Stimulated activated CD4-positive, alpha-beta T cell treated with anti-CD3 and anti-CD28 coated beads, TNF-alpha, amount 100 ng/mL, for 24 hours (primary cell): ENCODE measurements around the gene SCN1B.
"Not testable (repeated sequence)": the region's sequence is repeated elsewhere in the genome, so short reads cannot be mapped to it uniquely, and the experiment has no call there.

Experiments used
- DNase-seq, 3 experiments: peaks; one replicate each; pipeline ENCODE4 v3.0.0-alpha.2; 2020; ENCODE audit warnings: low read depth in 3 of 3

The SCN1B gene

DNA sequence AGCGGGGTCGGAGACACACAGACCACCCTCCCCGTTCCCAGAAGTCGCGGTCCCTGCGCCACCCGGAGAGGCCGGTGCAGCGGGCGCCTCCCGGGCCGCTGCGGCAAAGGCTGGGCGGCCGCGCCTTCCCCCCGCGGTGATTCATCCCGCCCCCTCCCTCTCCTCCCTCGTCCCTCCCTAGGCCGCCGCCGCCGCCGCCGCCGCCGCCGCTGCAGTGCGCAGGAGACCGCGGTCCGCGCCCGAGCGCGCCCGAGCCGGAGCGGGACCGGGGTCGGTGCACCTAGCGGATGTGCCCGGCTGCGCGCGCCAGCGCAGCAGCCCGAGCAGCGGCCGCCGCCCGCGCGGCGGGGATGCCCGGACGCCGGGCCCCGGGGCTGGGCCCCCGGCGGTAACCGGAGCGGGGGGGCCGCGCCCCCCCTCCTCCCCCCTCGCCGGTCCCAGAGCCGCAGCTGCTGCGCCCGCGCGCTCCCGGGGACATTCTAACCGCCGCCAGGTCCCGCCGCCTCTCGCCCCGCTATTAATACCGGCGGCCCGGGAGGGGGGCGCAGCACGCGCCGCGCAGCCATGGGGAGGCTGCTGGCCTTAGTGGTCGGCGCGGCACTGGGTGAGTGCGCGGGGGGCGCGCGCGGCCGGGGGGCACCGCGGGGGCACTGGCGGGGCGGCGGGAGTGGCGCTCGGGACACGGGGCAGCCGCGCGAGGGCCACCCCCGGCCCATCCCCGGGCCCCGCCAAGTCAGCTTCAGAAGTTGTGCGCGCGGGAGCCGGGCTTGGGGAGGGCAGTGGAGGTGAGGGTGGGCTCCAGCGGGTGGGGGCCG, at the start of gene SCN1B:
TSS of gene SCN1B (plus strand) at position 214 of the 815 bp plus-strand sequence. CDS start at position 565, 351 bp downstream.
- peak; percentile 32 to 70 (median 41) for DNase-seq

DNA sequence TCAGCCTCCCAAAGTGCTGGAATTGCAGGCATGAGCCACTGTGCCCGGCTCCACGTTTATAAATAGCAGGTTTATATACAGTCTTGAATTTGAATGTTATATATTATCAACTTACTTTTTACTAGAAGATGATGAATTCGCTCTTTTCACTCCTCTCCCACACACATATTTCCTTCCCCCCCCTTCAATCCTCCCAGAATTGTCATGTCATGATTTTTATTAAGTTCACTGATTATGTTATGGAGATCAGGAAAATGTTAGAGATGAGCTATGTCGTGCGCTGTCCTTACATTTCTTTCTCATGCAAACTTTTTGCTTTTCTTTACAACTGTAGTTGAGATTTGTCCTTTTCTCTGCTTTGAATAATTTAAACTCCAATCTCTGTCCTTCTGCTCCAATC, 48.0 kb upstream of the SCN1B start:
- no peak for DNase-seq

DNA sequence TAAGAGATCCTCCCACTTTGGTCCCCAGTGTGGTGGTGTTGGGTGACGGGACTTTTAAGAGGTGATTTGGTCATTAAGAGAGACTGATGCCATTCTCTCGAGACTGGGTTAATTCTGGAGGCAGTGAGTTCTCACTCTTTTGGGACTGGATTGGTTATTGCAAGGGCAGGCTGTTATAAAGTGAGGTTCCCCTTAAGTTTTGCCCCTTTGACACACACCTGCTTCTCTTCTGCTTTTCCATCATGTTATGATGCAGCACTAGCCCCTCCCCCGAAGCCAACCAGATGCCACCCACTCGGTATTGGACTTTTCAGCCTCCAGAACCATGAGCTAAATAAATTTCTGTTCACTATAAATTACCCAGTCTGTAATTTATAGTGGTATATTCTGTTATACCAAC, 46.5 kb upstream of the SCN1B start:
- DNase-seq = no peak

DNA sequence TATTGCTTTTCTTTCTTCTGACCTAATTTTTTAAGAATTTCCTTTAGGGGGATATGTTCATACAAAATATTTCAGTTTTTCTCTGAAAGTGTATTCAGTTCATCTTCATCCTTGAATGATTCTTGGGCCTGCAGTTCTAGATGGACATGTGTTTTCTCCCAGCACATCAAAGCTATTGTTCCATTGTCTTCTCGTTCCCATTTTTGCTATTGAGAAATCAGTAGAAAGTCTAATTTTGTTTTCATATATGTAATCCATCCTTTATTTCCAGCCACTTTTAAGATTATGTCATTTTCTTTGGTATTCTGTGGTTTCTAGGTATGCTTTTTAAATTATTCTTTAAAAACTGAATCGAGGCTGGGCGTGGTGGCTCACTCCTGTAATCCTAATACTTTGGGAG, 46.0 kb upstream of the SCN1B start:
- DNase-seq = no peak

DNA sequence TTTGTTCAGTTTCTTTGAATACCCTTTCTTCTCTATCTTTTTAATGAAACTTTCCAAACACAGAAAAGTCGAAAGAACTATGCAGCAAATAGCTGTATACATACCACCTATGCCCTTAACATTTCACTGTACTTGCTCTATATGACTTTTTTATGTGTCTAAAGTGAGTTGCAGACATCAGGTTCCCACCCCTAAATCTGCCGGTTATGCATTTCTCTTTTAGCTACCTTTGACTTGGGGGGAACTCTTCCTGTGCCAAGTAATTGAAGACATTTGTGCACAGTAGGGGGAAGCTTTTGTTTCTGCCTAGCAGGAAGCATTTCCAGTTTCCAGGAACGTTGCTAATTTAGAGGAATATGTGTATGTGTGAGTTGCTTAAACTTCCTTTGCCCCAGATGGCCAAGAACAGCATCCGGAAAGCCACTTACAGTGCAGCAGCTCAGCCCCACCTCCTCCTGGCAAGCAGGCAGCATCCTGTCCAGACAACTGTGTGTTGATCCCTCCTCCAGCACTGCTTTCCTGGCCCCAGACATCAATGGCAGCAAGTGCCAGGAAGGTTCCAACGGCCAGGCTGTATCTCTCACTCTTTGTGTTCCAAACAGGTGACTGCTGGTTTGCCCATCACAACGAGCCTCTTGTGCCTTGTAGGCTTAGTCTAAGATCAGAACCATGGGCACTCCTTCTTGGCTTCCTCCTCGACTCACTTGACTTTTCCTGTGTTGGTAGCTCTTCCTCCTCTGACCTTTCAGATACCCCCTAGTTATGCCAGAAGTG, 44.8 kb upstream of the SCN1B start:
- no peak for DNase-seq

DNA sequence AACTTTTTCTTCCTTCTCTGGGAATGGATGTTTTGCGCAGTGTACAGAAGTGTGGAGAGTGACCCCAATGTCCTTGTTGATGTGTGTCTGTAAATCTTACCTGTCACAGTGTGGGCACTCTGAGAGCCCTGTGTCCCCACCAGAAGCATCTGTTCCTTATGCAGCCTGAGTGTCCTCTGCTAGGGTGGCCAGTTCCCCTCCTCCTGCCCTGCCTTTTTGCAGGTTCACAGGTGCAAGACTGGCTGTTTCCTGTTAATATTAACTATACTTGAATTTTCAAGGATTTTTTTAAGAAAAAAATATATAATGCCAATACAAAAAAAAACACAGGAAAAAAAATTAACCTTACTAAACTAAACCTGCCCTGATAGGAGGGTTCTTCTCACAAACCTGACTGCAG, 42.2 kb upstream of the SCN1B start:
- DNase-seq = no peak

DNA sequence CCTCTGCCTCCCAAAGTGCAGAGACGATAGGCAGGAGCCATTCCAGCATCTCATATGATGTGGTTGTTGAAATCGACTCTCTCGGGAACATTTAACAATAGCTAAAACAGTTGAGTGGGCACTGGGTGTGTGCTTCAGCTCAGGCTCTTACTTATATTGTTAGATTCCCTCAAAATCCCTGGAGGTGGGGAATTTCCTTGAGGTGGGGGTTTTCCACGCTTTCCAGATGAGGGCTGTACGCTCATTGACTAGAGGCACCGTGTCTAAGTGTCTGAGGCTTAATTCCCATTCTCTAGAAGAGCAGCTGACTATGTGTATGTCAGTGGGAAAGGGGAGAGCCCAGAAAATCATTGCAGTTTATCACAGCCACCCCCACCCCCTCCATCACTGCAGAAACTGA, 41.0 kb upstream of the SCN1B start:
- DNase-seq = no peak

DNA sequence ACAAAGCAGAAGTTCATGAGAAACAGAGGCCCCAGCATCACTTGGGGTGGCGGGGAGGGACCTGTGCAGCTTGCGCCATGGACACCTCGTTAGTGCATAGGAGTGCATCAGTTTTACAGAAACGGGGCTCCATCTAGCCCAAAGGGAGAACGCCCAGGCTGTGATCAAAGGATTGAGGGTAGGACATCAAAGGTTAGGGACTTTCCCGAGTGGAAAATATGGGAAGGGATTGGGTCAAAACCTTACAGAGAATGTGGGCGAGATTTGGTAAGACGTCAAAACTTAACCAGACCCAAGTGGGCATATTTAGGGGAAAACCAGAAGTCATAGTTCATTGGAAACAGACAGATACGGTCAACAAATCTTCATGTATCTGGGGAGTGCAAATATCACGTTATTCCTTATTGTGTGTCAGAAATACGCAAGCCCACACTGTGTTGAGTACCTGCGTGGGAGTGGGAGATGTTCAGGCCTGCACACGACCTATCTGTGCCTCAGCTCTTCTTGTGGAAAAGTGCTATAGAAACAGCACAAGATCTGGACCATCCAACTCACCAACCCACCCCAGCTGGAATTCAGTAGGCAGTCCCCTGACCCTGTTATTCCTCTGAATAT, 39.6 kb upstream of the SCN1B start:
- DNase-seq = peak in 2 of 3 experiments; percentile 32 to 62

DNA sequence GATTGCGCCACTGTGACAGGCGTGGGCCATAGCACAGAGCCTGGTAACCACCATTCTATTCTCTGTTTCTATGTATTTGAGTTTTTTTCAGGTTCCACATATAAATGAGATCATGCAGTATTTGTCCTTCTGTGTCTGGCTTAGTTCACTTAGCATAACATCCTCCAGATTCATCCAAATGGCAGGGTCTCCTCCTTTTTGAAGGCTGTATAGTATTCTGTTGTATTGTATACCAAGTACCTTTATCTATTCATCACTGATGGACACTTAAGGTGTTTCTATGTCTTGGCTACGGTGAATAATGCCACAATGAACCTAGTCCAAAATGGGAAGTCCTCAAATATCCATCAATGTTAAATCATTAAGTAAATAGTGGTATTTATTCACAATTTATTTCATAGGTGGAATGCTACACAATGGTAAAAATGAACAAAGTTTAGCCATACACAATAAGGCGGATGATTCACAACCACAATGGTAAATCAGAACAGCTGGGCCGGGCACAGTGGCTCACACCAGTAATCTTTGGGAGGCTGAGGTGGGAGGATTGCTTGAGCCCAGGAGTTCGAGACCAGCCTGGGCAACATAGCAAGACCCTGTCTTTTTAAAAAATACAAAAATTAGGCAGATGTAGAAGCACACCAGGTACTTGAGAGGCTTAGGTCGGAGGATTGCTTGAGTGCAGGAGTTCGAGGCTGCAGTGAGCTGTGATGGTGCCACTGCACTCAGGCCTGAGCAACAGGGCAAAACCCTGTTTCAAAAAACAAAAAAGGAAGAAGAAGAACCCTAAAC, 38.5 kb upstream of the SCN1B start:
- no peak for DNase-seq

DNA sequence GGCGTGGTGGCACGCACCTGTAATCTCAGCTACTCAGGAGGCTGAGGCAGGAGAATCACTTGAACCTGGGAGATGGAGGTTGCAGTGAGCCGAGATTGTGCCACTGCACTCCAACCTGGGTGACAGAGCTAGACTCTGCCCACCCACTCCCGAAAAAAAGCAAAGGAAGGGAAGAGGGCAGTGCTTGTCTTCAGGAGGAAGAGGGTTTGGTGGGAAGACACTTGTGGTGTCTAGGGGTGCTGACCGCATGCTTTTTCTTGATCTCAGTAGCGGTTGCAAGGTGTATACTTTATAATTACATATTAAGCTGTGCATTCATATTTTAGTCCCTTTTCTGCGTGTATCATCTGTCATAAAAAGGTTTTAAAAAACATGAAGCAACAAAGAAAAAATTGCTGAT, 37.7 kb upstream of the SCN1B start:
- DNase-seq = not testable (repeated sequence)

DNA sequence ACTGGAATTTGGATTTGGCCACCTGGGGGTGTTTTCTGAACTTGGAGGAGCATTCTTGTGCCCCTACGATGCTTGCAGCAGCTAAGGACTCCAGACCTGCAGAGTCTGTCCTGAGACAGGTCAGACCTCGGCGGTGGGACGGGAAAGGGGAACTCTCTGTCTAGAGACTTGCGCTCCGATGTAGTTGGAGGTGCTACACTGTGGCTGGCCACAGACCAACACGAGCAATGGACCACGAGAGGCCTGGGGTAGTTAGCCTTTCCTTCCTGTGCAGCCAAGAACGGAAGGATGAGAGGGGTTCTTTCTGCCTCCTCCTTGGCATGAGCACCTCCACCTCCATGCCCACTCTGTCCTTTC, 36.0 kb upstream of the SCN1B start:
- no peak for DNase-seq

DNA sequence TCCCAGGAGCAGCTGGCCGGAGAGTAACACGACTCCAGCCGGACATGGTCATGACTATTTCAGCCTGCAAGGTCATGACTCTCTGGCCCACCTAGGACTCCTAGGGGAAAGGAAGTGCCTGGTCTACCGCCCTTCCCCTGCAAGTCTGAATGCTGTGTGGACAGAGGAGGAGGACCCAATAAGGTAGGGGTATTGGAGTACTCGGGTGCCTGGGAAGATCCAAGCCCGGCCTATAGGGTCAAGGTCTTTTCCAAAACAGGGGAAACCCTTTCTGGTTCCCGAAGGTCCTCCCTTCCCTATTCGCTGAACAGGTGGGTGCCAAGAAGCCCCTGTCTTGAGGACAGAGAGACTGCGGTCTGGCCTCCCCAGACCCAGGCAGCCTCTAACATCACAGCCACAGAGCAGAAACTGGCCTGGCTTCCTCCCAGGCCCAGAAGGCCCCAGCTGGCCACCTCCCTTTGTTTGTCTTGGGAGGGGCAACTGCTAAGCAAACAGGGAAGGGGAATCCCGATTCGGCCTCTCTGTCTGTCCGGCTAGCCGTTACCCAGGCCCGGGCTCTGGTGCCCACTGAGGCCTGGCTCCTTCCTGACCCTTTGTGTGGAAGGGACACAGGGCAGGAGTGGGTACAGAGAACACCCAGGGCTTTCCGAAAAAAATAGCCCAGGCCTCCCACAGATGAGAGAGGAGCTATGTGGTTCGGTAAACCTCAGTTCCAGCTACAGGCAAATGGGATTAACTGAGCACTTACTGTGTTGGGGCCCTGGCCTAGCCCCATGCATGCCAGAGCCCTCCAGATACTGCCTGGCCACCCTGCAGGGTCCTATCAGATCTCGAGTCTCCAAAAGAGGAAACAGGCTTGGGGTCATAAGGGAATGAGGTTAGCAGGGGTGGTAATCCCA, 35.4 kb upstream of the SCN1B start:
- no peak for DNase-seq

DNA sequence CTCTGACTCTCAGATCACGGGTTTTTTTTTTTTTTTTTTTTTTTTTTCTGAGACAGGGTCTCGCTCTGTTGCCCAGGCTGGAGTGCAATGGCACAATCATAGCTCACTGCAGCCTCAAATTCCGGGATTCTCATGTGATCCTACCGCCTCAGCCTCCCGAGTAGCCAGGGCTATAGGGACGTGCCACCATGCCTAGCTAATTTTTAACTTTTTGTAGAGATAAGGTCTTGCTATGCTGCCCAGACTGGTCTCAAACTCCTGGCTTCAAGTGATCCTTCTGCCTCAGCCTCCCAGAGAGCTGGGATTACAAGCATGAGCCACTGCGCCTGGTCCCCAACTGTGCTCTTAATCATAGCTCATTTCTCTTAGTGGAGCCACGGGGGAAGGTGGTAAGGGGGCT, 34.7 kb upstream of the SCN1B start:
- DNase-seq = no peak

DNA sequence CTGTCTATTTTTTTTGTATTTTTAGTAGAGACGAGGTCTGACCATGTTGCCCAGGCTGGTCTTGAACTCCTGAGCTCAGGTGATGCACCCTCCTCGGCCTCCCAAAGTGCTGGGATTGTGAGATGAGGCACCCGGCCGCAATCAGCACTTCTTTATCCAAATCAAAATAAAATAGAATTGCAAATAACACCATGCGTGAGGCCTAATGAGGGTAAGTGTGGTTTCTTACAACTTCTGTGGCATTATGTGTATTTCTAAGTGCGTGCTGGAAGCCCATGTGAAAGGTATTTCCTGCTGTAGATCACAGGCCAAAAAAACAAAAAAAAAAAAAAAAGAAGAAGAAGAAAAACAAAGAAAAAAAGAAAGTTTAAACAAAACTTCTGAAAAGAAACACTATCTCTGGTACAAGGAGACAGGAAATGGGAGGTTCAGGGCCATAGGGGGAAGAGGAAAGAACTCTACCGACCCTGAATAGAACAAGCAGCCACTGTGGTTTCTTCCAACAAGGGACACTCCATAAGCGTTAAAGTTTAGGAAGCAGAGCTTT, 33.1 kb upstream of the SCN1B start:
- DNase-seq = no peak

DNA sequence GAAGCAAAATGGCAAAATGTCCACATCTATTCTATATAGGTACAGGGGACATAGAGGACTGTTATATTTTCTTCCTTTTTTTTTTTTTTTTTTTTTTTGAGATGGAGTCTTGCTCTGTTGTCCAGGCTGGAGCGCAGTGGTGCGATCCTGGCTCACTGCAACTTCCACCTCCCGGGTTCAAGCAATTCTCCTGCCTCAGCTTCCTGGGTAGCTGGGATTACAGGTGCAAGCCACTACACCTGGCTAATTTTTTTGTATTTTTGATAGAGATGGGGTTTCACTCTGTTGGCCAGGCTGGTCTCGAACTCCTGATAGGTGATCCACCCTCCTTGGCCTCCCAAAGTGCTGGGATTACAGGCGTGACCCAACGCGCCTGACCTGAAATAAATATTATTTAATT, 32.0 kb upstream of the SCN1B start:
- not testable (repeated sequence) for DNase-seq

DNA sequence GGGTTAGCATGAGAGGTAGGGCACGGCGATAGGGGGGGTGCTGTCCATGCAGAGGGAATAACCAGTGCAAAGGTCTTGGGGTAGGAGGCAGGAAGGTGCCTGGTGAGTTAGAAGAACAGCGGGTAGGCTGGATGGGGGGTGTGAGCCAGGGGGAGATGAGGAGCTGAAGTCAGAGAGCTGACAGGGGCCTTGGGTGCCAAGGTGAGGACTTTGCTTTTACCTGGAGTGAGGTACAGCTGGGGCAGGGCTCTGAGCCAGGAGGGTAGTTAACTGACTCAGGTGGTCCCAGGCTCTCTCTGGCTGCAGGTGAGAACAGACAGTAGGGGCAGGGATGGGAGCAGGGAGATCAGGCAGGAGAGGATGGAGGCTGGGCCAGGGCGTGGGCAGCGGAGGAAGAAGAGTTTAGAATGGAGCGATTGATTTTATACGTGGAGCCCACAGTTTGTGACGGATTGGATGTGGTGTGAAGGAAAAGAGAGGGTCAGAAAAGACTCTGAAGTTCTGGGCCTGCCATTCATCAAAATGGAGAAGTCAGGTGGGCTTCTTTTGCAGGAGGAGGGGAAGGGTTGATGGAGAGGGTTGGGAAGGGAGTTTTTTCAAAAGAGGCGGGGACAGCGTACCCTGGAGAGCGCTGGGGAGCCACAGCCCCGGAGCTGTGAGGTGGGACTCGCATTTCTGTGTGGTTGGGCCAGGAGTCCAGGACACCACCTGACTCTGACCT, 31.3 kb upstream of the SCN1B start:
- no peak for DNase-seq

DNA sequence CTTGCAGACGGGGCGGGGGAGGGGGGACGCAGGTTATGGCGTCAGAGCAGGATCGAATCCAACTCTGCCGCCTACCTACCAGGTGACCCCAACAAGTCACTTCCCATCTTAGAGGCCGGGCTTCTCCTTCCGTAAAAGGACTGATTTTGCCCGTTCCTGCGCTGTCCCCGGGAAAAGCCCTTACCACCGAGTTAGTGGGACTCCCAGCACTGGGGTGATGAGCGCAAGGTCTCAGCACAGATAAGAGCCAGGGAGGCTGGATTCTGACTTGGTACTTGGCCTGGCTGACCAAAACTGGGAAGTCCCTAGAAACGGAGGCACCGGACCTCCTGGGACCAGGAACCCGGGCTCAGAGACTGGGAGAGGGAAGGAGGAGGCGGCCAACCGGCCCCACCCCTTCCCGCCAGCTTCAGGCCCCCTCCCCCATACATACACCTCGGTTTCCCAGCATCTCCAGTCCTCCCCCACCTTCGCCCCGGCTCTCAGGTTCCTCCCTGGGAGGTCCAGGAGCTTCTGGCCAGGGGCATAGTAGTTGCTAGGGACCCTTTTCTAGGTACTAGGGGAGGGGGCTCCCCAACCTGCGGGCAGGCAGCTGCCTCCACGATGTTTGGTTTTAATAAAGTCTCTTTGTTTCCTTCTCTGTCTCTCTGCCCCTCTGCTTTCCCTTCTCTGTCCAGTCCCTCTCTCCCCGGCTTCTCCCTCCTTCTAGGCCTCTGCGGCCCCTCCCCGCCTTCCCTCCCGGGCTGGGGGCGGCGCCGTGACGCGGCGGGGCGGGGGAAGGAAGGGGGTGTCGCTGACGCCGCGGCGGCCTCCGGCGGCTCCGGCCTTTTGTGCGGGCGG, 30.6 kb upstream of the SCN1B start, which contains the start of gene GRAMD1A:
TSS of gene GRAMD1A (plus strand) at position 826 of the 840 bp plus-strand sequence. CDS start 156 bp downstream, outside the sequence.
- DNase-seq = peak in 2 of 3 experiments; percentile 62 to 80

DNA sequence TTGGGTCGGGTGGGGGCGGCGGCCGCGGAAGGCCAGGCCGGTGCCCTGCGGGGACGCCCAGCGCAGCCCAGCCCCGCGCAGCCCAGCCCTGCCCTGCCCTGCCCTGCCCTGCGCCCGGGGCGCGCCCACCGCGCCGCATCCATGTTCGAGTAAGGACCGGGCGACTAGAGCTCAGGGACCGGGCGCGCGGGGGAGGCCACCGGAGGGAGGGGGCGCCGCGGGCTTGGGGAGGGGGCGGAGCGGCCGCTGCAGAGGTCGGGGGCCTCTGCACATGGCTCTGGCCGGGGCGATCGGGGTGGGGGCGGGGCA, 30.0 kb upstream of the SCN1B start:
- DNase-seq = no peak
